Trophoblast cell (in vitro differentiated cells and primary cell): Measurements from ENCODE around the gene GUCY1A1.

Experiments used
- DNase-seq, 2 donors: peaks; one replicate each; pipeline ENCODE4 v3.0.0-alpha.2; 2016
- H2AFZ ChIP-seq: 2 replicates; pipeline ENCODE4 v1.6.1; 2013; ENCODE audit warnings: low read length, moderate library complexity, mild to moderate bottlenecking; ENCODE audit not compliant: insufficient read depth, poor library complexity
- H2AK5ac ChIP-seq: 2 replicates; pipeline ENCODE4 v1.6.1; 2013; ENCODE audit warnings: mild to moderate bottlenecking, low read length
- H2BK120ac ChIP-seq: 2 replicates; pipeline ENCODE4 v1.6.1; 2013; ENCODE audit warnings: low read length, mild to moderate bottlenecking, moderate library complexity; ENCODE audit not compliant: insufficient read depth, poor library complexity
- H2BK12ac ChIP-seq: 2 replicates; pipeline ENCODE4 v1.6.1; 2013; ENCODE audit warnings: mild to moderate bottlenecking, low read length, moderate library complexity
- H2BK5ac ChIP-seq: 2 replicates; pipeline ENCODE4 v1.6.1; 2013; ENCODE audit warnings: low read length, low read depth, moderate library complexity, mild to moderate bottlenecking; ENCODE audit not compliant: poor library complexity
- H3K14ac ChIP-seq: 2 replicates; pipeline ENCODE4 v1.6.1; 2013; ENCODE audit warnings: mild to moderate bottlenecking, low read length
- H3K18ac ChIP-seq: 2 replicates; pipeline ENCODE4 v1.6.1; 2013; ENCODE audit warnings: mild to moderate bottlenecking, low read length
- H3K23ac ChIP-seq: 2 replicates; pipeline ENCODE4 v1.6.1; 2013; ENCODE audit warnings: low read length
- H3K27ac ChIP-seq: 2 replicates; pipeline ENCODE4 v1.5.1; 2013; ENCODE audit warnings: low read depth, mild to moderate bottlenecking, inconsistent platforms, low read length, moderate library complexity
- H3K27me3 ChIP-seq: 2 replicates; pipeline ENCODE4 v1.6.1; 2013; ENCODE audit warnings: inconsistent platforms, mild to moderate bottlenecking, low read length, moderate library complexity; ENCODE audit not compliant: insufficient read depth
- H3K36me3 ChIP-seq, 2 experiments: 1 replicate in 1 of 2; 2 replicates in 1 of 2; pipeline ENCODE4 v1.6.1; 2013; ENCODE audit warnings: low read length in 2 of 2, mild to moderate bottlenecking in 2 of 2, moderate library complexity in 1 of 2; ENCODE audit not compliant: insufficient read depth in 2 of 2, control insufficient read depth in 1 of 2
- H3K4ac ChIP-seq: 2 replicates; pipeline ENCODE4 v1.6.1; 2013; ENCODE audit warnings: low read depth, mild to moderate bottlenecking, low read length, moderate library complexity
- H3K4me1 ChIP-seq, 2 experiments: 1 replicate in 1 of 2; 2 replicates in 1 of 2; pipeline ENCODE4 v1.6.1; 2013; ENCODE audit warnings: low read length in 2 of 2, mild to moderate bottlenecking in 2 of 2, moderate library complexity in 1 of 2; ENCODE audit not compliant: insufficient read depth in 2 of 2, control insufficient read depth in 1 of 2
- H3K4me2 ChIP-seq: 2 replicates; pipeline ENCODE4 v1.6.1; 2013; ENCODE audit warnings: inconsistent platforms, mild to moderate bottlenecking, low read length, moderate library complexity
- H3K4me3 ChIP-seq: 2 replicates; pipeline ENCODE4 v1.5.1; 2013; ENCODE audit warnings: mild to moderate bottlenecking, low read depth, low read length, inconsistent platforms
- H3K79me1 ChIP-seq: one replicate; pipeline ENCODE4 v1.6.1; 2013; ENCODE audit warnings: low read length
- H3K79me2 ChIP-seq: 2 replicates; pipeline ENCODE4 v1.6.1; 2013; ENCODE audit warnings: low read length, mild to moderate bottlenecking; ENCODE audit not compliant: control insufficient read depth, insufficient read depth, poor library complexity
- H3K9ac ChIP-seq: 2 replicates; pipeline ENCODE4 v1.6.1; 2013; ENCODE audit warnings: mild to moderate bottlenecking, low read length
- H3K9me3 ChIP-seq: 2 replicates; pipeline ENCODE4 v1.6.1; 2013; ENCODE audit warnings: low read depth, mild to moderate bottlenecking, control low read depth, inconsistent platforms, low read length; ENCODE audit not compliant: insufficient read depth
- H4K12ac ChIP-seq: 2 replicates; pipeline ENCODE4 v1.6.1; 2013; ENCODE audit warnings: low read depth, mild to moderate bottlenecking, low read length, moderate library complexity
- H4K8ac ChIP-seq: 2 replicates; pipeline ENCODE4 v1.6.1; 2013; ENCODE audit warnings: low read depth, mild to moderate bottlenecking, low read length, moderate library complexity
- H4K91ac ChIP-seq: one replicate; pipeline ENCODE4 v1.6.1; 2013; ENCODE audit warnings: low read depth, mild to moderate bottlenecking, low read length, moderate library complexity
- WGBS: extraction: QIAGEN DNeasy Blood & Tissue Kit; methylation state at CpG from one replicate; pipeline ENCODE4 v1.1.7; 2013; ENCODE audit warnings: missing lambda C conversion rate; ENCODE audit not compliant: insufficient read length, insufficient coverage; ENCODE audit errors: extremely low coverage; 5-methylcytosine and 5-hydroxymethylcytosine counted together

Gene GUCY1A1

DNA sequence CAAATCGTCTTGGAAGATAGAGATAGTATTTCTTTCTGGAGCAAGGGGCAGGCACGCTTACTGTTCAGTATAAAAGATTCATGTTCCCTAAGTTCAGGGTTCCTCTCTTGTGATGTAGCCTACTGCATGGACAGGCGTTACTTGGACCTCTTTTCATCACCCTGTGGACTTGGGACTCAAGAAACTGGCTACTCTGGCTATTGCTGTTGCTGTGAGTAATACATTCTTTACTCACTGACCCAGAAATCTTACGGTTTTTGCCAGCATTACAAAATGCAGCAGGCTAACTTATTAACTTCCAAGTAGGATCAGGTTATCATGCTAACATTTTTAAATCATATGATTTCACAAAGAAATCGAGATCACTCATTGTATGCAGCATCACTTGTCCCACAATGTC is 79.3 kb downstream of the GUCY1A1 start:
- Histone ChIP-seq H3K79me2 (no peaks in the 10 kb centered on the region), H3K4me3 (no peak overlapping the region), H2BK12ac (no peak overlapping the region), H2AK5ac (no peak overlapping the region), H4K12ac (no peak overlapping the region), H2AFZ (no peak overlapping the region), H3K9ac (no peak overlapping the region), H4K8ac (no peak overlapping the region), H2BK120ac (no peak overlapping the region), H3K36me3 (no peaks in the 10 kb centered on the region), H3K4ac (no peak overlapping the region), H2BK5ac (no peak overlapping the region), H3K4me2 (no peak overlapping the region), H3K9me3 (no peaks in the 10 kb centered on the region), H4K91ac (no peak overlapping the region), H3K23ac (no peak overlapping the region), H3K14ac (no peak overlapping the region), H3K18ac (no peak overlapping the region), H3K27ac (no peak overlapping the region), H3K4me1 (no peaks in the 10 kb centered on the region), H3K27me3 (no peaks in the 10 kb centered on the region), H3K79me1 (no peaks in the 10 kb centered on the region)
- DNase-seq: no peak
- WGBS: no CpG with 5 or more reads among the region's 5 CpGs

DNA sequence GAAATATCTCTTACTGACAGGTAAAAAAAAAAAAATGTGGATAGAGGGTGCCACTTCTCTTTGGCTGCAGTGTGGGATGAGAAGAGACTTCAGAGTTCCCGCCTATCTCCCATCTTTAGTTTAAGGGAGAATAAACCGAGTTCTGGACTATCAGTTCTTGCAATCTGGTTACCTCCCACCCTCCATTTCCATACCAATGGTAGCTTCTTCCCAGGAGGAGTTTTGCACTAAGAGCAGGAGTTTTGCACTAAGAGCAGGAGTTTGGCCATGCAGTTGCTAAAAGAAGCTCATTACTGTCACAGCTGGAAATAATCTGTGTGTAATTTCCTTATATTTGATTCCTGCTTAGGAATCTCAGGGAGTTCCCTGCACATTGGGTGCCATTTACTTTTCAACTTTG is 81.4 kb downstream of the GUCY1A1 start:
- no peaks in the 10 kb centered on the region for H3K36me3 ChIP-seq
- H4K8ac ChIP-seq: no peak overlapping the region
- H3K14ac ChIP-seq: no peak overlapping the region
- no peak for DNase-seq
- no peak overlapping the region for H2AFZ ChIP-seq
- no peak overlapping the region for H2BK120ac ChIP-seq
- no peak overlapping the region for H3K18ac ChIP-seq
- no peak overlapping the region for H4K12ac ChIP-seq
- no peaks in the 10 kb centered on the region for H3K27me3 ChIP-seq
- no peaks in the 10 kb centered on the region for H3K79me1 ChIP-seq
- no peaks in the 10 kb centered on the region for H3K4me1 ChIP-seq
- no CpG with 5 or more reads among the region's 2 CpGs for WGBS
- H2AK5ac ChIP-seq: no peak overlapping the region
- H3K27ac ChIP-seq: no peak overlapping the region
- no peak overlapping the region for H3K4ac ChIP-seq
- H3K4me3 ChIP-seq: no peak overlapping the region
- no peak overlapping the region for H4K91ac ChIP-seq
- no peak overlapping the region for H2BK5ac ChIP-seq
- H3K79me2 ChIP-seq: no peaks in the 10 kb centered on the region
- no peak overlapping the region for H3K4me2 ChIP-seq
- H3K9me3 ChIP-seq: no peaks in the 10 kb centered on the region
- no peak overlapping the region for H3K9ac ChIP-seq
- H3K23ac ChIP-seq: no peak overlapping the region
- H2BK12ac ChIP-seq: no peak overlapping the region

DNA sequence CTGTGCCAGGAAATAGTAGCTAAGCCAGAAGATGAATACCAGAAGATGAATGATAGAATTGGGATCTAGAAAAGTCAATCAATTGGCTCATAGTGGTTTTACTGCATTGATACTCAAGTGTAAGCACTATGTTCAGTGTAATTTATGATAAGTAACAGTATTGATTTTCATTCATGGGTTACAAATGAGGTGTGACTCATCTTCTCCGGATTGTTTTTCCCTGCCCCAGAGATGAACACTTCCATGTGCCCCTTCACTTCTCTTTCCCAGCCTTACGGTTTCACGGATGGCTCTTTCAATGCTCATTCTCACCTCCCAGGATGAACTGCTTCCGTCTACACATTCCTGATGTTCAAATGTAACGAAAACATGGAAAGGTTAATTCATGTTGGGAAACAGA is 82.4 kb downstream of the GUCY1A1 start:
- no peak overlapping the region for H2AFZ ChIP-seq
- H3K79me2 ChIP-seq: no peaks in the 10 kb centered on the region
- no peak overlapping the region for H3K4ac ChIP-seq
- no peaks in the 10 kb centered on the region for H3K27me3 ChIP-seq
- no peak overlapping the region for H2AK5ac ChIP-seq
- no peaks in the 10 kb centered on the region for H3K79me1 ChIP-seq
- no peak overlapping the region for H3K23ac ChIP-seq
- H3K9me3 ChIP-seq: no peaks in the 10 kb centered on the region
- H3K4me1 ChIP-seq: no peaks in the 10 kb centered on the region
- H2BK5ac ChIP-seq: no peak overlapping the region
- H4K8ac ChIP-seq: no peak overlapping the region
- H4K12ac ChIP-seq: no peak overlapping the region
- no peak overlapping the region for H3K4me2 ChIP-seq
- DNase-seq: no peak
- no peaks in the 10 kb centered on the region for H3K36me3 ChIP-seq
- no peak overlapping the region for H4K91ac ChIP-seq
- H3K18ac ChIP-seq: no peak overlapping the region
- no peak overlapping the region for H3K27ac ChIP-seq
- no peak overlapping the region for H2BK12ac ChIP-seq
- H3K9ac ChIP-seq: no peak overlapping the region
- no peak overlapping the region for H3K14ac ChIP-seq
- no CpG with 5 or more reads among the region's 5 CpGs for WGBS
- no peak overlapping the region for H2BK120ac ChIP-seq
- no peak overlapping the region for H3K4me3 ChIP-seq

DNA sequence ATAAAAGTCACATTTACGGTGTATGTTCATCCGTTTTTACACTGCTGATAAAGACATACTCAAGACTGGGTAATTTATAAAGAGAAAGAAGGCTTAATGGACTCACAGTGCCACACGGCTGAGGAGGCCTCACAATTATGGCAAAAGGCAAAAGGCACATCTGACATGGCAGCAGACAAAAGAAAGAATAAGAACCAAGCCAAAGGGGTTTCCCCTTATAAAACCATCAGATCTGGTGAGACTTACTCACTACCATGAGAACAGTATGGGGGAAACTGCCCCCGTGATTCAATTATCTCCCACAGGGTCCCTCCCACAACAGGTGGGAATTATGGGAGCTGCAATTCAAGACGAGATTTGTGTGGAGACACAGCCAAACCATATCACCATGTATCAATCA is 84.9 kb downstream of the GUCY1A1 start:
- DNase-seq: no peak
- H3K36me3 ChIP-seq: no peaks in the 10 kb centered on the region
- H3K9ac ChIP-seq: no peak overlapping the region

More for the DNA sequence above, 84.9 kb downstream of the GUCY1A1 start:
- Histone ChIP-seq H4K8ac (no peak overlapping the region), H2BK5ac (no peak overlapping the region), H3K14ac (no peak overlapping the region), H2AFZ (no peak overlapping the region), H3K79me1 (no peaks in the 10 kb centered on the region), H3K4me1 (no peaks in the 10 kb centered on the region), H3K18ac (no peak overlapping the region), H2BK120ac (no peak overlapping the region), H3K27me3 (no peaks in the 10 kb centered on the region), H3K4ac (no peak overlapping the region), H3K9me3 (no peaks in the 10 kb centered on the region), H3K23ac (no peak overlapping the region), H3K27ac (no peak overlapping the region), H3K4me3 (no peak overlapping the region), H2BK12ac (no peak overlapping the region), H4K91ac (no peak overlapping the region), H4K12ac (no peak overlapping the region), H3K79me2 (no peaks in the 10 kb centered on the region), H3K4me2 (no peak overlapping the region), H2AK5ac (no peak overlapping the region)
- no CpG with 5 or more reads among the region's 5 CpGs for WGBS
